Osteoblast (primary cell): ENCODE results near the gene PNLIPRP3. TPM values are rescaled to one million over a fixed set of nuclear protein-coding genes. Genes with fewer than 3 reads are reported as not detected.

Experiments
- DNase-seq: peaks from one replicate; pipeline ENCODE4 v3.0.0; 2011; ENCODE audit warnings: low spot score, mixed read lengths; ENCODE audit not compliant: insufficient read length; ENCODE audit errors: missing footprints
- H2AFZ ChIP-seq: 2 replicates; pipeline ENCODE4 v1.6.0; 2011; ENCODE audit warnings: mild to moderate bottlenecking, low read length
- H3K27ac ChIP-seq: 2 replicates; pipeline ENCODE4 v1.5.1; 2011; ENCODE audit warnings: mild to moderate bottlenecking, low read depth, low read length, moderate library complexity
- H3K27me3 ChIP-seq: 2 replicates; pipeline ENCODE4 v1.6.0; 2012; ENCODE audit warnings: mild to moderate bottlenecking, control low read depth, inconsistent platforms, low read length, moderate library complexity; ENCODE audit not compliant: insufficient read depth
- H3K36me3 ChIP-seq: 2 replicates; pipeline ENCODE4 v1.5.1; 2011; ENCODE audit warnings: mild to moderate bottlenecking, low read length, control low read depth, moderate library complexity; ENCODE audit not compliant: insufficient read depth
- H3K4me1 ChIP-seq: 2 replicates; pipeline ENCODE4 v1.5.1; 2011; ENCODE audit warnings: mild to moderate bottlenecking, low read length, control low read depth, moderate library complexity; ENCODE audit not compliant: insufficient read depth
- H3K4me2 ChIP-seq: 2 replicates; pipeline ENCODE4 v1.6.0; 2011; ENCODE audit warnings: mild to moderate bottlenecking, low read length; ENCODE audit not compliant: insufficient read depth
- H3K4me3 ChIP-seq: fragments of 200-600 bp; sonication (generic); 3 replicates; pipeline ENCODE4 v1.5.1; 2012; ENCODE audit warnings: mild to moderate bottlenecking, low read length, inconsistent platforms; ENCODE audit not compliant: insufficient read depth
- H3K79me2 ChIP-seq: 2 replicates; pipeline ENCODE4 v1.6.0; 2012; ENCODE audit warnings: mild to moderate bottlenecking, low read length, control low read depth, inconsistent platforms; ENCODE audit not compliant: insufficient read depth
- H3K9me3 ChIP-seq: 2 replicates; pipeline ENCODE4 v1.5.1; 2011; ENCODE audit warnings: low read depth, low read length, control low read depth
- H4K20me1 ChIP-seq: 2 replicates; pipeline ENCODE4 v1.6.0; 2012; ENCODE audit warnings: mild to moderate bottlenecking, low read length, control low read depth; ENCODE audit not compliant: insufficient read depth
- CTCF ChIP-seq: IDR thresholded peaks from 2 replicates; pipeline ENCODE4 v1.5.1; 2011; ENCODE audit warnings: mild to moderate bottlenecking, low read depth, low read length, moderate library complexity; ENCODE audit errors: extremely low read depth
- total RNA-seq: library from RNA; depleted of rRNA; stranded (reverse); fragments of >200 nt; gene quantifications from 2 replicates; pipeline ENCODE4 v1.2.3, GENCODE V29; 2012

PNLIPRP3 gene
- total RNA-seq, 1 donor = 0.72 TPM

DNA sequence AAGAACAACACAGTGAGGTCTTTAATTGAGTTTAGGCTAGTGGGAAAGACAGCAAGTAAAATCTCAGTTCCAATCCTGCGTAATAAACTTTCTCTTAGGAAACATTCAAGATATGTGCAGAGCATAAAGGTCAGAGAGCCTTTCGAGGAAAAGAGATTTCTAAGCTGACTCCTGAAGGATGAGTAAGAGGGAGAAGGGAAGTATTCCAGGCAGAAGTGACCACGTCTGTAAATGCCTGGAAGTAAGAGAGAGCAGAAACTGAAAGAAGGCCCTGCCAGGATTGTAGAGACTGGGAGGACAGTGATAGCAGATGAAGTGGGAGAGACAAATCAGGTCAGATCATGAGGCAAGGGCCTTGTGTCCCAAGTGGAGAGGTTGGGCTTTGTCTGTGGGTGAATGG lies 41.8 kb downstream of the PNLIPRP3 start:
- H4K20me1 ChIP-seq = no peaks in the 10 kb centered on the region
- no peaks in the 10 kb centered on the region for H3K36me3 ChIP-seq
- no peaks in the 10 kb centered on the region for H3K4me1 ChIP-seq
- no peak for DNase-seq
- no peak for TF ChIP-seq CTCF
- no peak overlapping the region for H3K4me3 ChIP-seq
- H3K79me2 ChIP-seq = no peaks in the 10 kb centered on the region
- no peaks in the 10 kb centered on the region for H3K9me3 ChIP-seq
- H2AFZ ChIP-seq = no peak overlapping the region
- H3K4me2 ChIP-seq = no peak overlapping the region
- H3K27ac ChIP-seq = no peak overlapping the region
- no peaks in the 10 kb centered on the region for H3K27me3 ChIP-seq

GRCh38 chr10:116470071-116470470 lies 42.4 kb downstream of the PNLIPRP3 start:
- no peaks in the 10 kb centered on the region for H3K36me3 ChIP-seq
- no peaks in the 10 kb centered on the region for H3K27me3 ChIP-seq
- H3K9me3 ChIP-seq = no peaks in the 10 kb centered on the region
- no peaks in the 10 kb centered on the region for H3K79me2 ChIP-seq
- no peak for DNase-seq
- H4K20me1 ChIP-seq = no peaks in the 10 kb centered on the region
- no peaks in the 10 kb centered on the region for H3K4me1 ChIP-seq
- no peak for TF ChIP-seq CTCF
- H2AFZ ChIP-seq = no peak overlapping the region
- H3K4me3 ChIP-seq = no peak overlapping the region
- H3K4me2 ChIP-seq = no peak overlapping the region
- H3K27ac ChIP-seq = no peak overlapping the region

DNA sequence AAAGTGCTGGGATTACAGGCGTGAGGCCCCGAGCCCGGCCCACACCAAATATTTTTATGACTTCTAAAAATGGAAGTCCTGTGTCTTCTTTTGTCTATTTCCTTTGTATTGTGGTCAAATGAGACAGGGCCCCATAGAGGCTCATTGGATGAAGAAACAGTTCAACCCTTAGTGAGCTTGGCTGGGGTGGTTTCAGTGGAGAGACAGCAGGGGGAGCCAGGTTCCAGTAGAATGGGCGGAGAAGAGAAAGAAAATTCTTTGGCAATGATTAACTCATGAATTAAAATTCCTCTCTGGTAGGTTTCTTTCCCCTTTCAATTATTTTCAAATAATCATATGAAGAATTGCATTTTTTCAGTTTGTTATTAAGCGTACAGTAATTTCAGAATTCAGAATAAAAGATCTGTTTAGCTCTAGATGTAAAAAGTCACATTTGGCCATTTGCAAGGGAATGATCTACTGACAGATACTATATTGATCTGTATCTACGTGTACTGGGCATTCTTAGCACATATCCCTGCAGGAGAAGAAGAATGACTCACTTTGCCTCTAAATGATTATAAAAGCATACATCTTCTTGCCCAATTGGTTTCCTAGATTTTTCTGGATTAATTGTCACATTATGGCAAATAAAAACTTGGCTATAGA lies 43.2 kb downstream of the PNLIPRP3 start:
- no peaks in the 10 kb centered on the region for H3K79me2 ChIP-seq
- no peak overlapping the region for H2AFZ ChIP-seq
- H3K27ac ChIP-seq = no peak overlapping the region
- TF ChIP-seq CTCF = peak; percentile 29
- H3K4me1 ChIP-seq = no peaks in the 10 kb centered on the region
- H3K27me3 ChIP-seq = no peaks in the 10 kb centered on the region
- no peak overlapping the region for H3K4me3 ChIP-seq
- no peak overlapping the region for H3K4me2 ChIP-seq
- H3K9me3 ChIP-seq = no peaks in the 10 kb centered on the region
- no peaks in the 10 kb centered on the region for H3K36me3 ChIP-seq
- H4K20me1 ChIP-seq = no peaks in the 10 kb centered on the region
- DNase-seq = no peak

GRCh38 chr10:116472891-116473290 lies 45.2 kb downstream of the PNLIPRP3 start:
- H3K79me2 ChIP-seq = no peaks in the 10 kb centered on the region
- H3K4me2 ChIP-seq = no peak overlapping the region
- DNase-seq = no peak
- no peak overlapping the region for H3K4me3 ChIP-seq
- no peak overlapping the region for H3K27ac ChIP-seq
- H3K36me3 ChIP-seq = no peaks in the 10 kb centered on the region
- H2AFZ ChIP-seq = no peak overlapping the region
- H4K20me1 ChIP-seq = no peaks in the 10 kb centered on the region
- H3K9me3 ChIP-seq = no peaks in the 10 kb centered on the region
- H3K27me3 ChIP-seq = no peaks in the 10 kb centered on the region
- no peaks in the 10 kb centered on the region for H3K4me1 ChIP-seq
- TF ChIP-seq CTCF = no peak
